Measurements from ENCODE around the gene CDKAL1. TPM values are rescaled to one million over a fixed set of nuclear protein-coding genes. Genes with fewer than 3 reads are reported as not detected.

The CDKAL1 gene
- total RNA-seq, 1 donor, result 20.0 TPM

- DNase-seq (ENCODE audit: low read depth), result no peak
- no peak for TF ChIP-seq CTCF (IDR thresholded peaks at IDR 0.05; ENCODE audit: insufficient read depth, low read length)
- no peak overlapping the region for H3K4me3 ChIP-seq (ENCODE audit: low read depth, low read length)
Observed at GRCh38 chr6:21259660-21260059, 725.4 kb downstream of the CDKAL1 start.

GRCh38 chr6:21262504-21262903, 728.2 kb downstream of the CDKAL1 start:
- TF ChIP-seq CTCF (IDR thresholded peaks at IDR 0.05; ENCODE audit: insufficient read depth, low read length), result no peak
- DNase-seq (ENCODE audit: low read depth), result no peak
- no peak overlapping the region for H3K4me3 ChIP-seq (ENCODE audit: low read depth, low read length)

GRCh38 chr6:21263531-21264287, 729.5 kb downstream of the CDKAL1 start:
- no peak overlapping the region for H3K4me3 ChIP-seq (ENCODE audit: low read depth, low read length)
- no peak for DNase-seq (ENCODE audit: low read depth)
- no peak for TF ChIP-seq CTCF (IDR thresholded peaks at IDR 0.05; ENCODE audit: insufficient read depth, low read length)

GRCh38 chr6:21264288-21265033, 730.2 kb downstream of the CDKAL1 start:
- no peak overlapping the region for H3K4me3 ChIP-seq (ENCODE audit: low read depth, low read length)
- no peak for TF ChIP-seq CTCF (IDR thresholded peaks at IDR 0.05; ENCODE audit: insufficient read depth, low read length)
- no peak for DNase-seq (ENCODE audit: low read depth)

GRCh38 chr6:21265034-21265729, 730.9 kb downstream of the CDKAL1 start:
- no peak for TF ChIP-seq CTCF (IDR thresholded peaks at IDR 0.05; ENCODE audit: insufficient read depth, low read length)
- H3K4me3 ChIP-seq (ENCODE audit: low read depth, low read length), result no peak overlapping the region
- no peak for DNase-seq (ENCODE audit: low read depth)

GRCh38 chr6:21265730-21266044, 731.4 kb downstream of the CDKAL1 start:
- DNase-seq (ENCODE audit: low read depth), result no peak

More at GRCh38 chr6:21265730-21266044, 731.4 kb downstream of the CDKAL1 start:
- no peak overlapping the region for H3K4me3 ChIP-seq (ENCODE audit: low read depth, low read length)
- TF ChIP-seq CTCF (IDR thresholded peaks at IDR 0.05; ENCODE audit: insufficient read depth, low read length), result no peak
